OCI-LY1 (cell line): Measurements from ENCODE around the gene CLTC.

Source experiments
- EZH2 ChIP-seq: fragments of 200-600 bp; sonication (generic), shearing (Covaris generic); IDR thresholded peaks from 2 replicates; pipeline ENCODE4 v1.8.0; 2017; ENCODE audit warnings: borderline replicate concordance, mixed run types, mild to moderate bottlenecking, antibody characterized with exemption, low read length, moderate library complexity, mixed read lengths
- TF ChIP-seq, protein P1 (sequence below): fragments of 200-600 bp; sonication (generic), shearing (Covaris generic); IDR thresholded peaks from 2 replicates; pipeline ENCODE4 v1.5.1; 2017; ENCODE audit warnings: mild to moderate bottlenecking, antibody characterized with exemption, low read length, moderate library complexity, mixed read lengths

DNA sequence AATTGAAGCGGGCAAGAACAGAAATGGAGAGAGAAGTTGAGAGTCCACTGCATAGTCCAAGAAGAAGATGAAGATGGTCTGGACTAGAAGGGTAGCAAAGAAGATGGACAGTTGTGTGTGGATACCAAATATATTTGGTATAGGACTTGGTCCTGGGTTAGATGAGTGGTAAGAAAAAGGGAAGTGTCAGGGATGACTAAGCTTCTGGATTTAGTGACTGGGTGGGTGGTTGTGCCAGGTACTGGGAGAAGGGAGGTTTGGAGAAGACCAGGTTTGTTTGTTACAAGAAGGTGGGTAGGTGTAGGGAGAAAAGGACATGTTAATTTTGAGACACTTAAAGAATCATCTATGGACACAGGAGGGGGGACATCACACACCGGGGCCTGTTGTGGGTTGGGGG is 93.2 kb downstream of the CLTC start:
- TF ChIP-seq, protein P1, sequence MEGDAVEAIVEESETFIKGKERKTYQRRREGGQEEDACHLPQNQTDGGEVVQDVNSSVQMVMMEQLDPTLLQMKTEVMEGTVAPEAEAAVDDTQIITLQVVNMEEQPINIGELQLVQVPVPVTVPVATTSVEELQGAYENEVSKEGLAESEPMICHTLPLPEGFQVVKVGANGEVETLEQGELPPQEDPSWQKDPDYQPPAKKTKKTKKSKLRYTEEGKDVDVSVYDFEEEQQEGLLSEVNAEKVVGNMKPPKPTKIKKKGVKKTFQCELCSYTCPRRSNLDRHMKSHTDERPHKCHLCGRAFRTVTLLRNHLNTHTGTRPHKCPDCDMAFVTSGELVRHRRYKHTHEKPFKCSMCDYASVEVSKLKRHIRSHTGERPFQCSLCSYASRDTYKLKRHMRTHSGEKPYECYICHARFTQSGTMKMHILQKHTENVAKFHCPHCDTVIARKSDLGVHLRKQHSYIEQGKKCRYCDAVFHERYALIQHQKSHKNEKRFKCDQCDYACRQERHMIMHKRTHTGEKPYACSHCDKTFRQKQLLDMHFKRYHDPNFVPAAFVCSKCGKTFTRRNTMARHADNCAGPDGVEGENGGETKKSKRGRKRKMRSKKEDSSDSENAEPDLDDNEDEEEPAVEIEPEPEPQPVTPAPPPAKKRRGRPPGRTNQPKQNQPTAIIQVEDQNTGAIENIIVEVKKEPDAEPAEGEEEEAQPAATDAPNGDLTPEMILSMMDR, result no peak
- no peak for TF ChIP-seq EZH2
